Skin of body (tissue), 2 donors: ENCODE measurements around the gene FUT8. TPM values are rescaled to one million over a fixed set of nuclear protein-coding genes. Genes with fewer than 3 reads are reported as not detected.
A peak's percentile ranks its signal among the peaks of the same experiment; 100 is the strongest.
"Not testable (repeated sequence)": the region's sequence is repeated elsewhere in the genome, so short reads cannot be mapped to it uniquely, and the experiment has no call there.

Source experiments
- DNase-seq: peaks from one replicate; lab custom pipeline; 2025; lab: John Stamatoyannopoulos, UW
- total RNA-seq: library from RNA; depleted of rRNA; stranded (reverse); fragments of >200 nt; gene quantifications from one replicate; pipeline ENCODE4 v1.2.3, GENCODE V29; 2014

FUT8 gene
- total RNA-seq, 1 donor from 2014 or later, result 39.6 TPM

DNA sequence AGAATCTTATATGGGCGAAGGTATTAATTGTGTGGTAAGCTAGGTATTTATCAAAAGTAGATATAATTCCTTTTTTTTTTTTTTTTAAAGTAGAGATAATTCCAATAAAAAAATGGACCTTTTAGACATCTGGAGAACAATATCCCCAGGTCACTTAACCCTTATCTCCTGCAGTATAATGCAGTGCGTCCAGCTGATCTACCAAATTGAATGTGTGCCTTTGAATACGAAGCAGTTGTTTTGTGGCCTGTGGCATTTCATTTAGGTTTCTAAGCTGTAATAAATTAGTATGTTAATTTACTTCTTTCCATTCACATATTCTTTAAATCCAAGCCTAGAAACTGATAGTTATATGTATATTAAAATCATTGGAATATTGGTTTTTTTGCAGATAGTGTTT is 3.1 kb downstream of the FUT8 start:
- DNase-seq, result no peak

DNA sequence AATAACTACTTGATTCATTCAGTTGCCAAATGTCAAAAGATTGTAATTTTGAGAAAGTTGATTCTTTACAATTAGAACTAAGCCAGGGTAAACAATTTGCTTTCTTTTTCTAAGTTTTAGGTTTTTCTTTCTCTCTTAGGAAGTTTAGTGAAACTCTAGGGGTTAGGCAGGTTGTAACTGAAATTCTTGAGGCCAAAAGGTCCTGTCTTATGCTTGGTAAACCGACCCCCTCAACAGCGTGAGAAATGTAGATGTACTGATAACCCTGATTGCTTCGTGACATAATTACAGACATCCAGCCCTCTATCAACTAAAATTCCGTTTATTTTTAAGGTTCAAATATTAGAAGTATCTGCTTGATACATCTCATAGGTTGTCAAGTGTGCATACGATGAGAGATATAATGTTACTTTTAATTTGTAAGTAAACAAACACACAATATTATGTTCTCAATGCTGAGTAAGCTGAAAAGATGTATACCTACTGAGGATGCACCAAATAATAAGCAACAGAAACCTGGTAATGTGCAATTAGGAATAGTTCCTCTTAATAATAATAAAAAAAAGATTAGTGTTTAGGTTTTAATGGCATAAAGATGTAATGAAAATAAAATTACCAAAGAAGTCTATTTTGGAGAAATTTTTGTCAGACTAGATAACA is 7.2 kb downstream of the FUT8 start:
- DNase-seq, result no peak

DNA sequence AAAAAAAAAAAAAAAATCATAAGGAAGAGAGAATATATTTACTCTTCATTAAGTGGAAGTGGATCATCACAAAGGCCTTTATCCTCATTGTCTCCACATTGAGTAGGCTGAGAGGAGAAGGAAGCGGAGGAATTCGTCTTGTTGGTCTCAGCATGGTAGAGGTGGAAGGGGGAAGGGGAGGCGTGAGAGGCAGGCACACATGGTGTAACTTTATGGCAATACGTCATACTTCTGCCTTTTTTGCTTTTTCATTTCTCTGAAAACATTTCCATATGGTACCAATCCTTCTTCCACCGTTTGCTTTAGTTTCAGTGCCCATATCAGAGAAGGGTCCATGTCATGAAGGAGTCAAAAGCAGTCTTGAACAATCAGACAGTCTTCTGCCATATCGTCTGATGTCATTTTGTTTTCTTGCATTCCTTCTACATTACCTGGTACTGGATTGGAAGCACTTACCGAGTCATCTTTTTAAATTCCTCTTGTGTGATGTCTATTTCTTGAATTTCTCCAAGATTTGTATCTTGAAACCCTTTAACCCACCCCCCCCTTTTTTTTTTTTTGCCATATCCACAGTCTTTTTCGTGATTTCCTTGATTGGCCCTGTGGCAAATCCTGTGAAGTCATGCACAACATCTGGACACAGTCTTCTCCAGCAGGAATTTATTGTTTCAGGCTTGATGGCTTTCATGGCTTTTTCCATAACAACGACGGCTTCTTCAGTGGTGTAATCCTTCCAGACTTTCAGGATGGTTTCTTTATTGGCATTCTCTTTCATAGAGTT is 8.9 kb downstream of the FUT8 start:
- DNase-seq, result peak; percentile 68

DNA sequence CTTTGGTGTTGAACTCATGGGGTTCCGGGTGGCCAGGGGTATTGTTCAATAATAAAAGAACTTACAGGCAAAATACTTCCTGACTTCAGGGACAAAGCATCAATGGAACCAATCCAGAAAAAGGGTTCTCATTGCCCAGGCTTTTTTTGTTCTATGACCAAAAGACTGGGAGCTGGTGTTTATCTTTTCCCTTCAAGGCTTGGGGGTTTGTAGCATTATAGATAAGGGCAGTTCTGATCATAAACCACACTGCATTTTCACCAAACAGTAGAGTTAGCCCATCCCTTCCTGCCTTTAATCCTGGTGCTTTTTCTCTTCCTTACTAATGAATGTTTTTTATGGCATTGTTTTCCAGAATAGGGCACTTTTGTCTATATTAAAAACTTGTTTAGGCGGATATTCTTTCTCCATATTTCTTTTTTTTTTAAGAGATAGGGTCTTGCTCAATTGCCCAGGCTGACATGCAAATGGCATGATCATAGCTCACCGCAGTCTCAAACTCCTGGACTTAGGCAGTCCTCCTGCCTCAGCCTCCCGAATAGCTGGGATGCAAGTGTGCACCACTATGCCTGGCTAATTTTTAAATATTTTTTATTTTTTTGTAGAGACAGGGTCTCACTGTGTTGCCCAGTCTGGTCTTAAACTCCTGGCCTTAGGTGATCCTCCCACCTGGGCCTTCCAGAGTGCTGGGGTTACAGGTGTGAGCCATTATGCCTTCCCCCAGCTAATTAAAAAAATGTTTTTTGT is 9.7 kb downstream of the FUT8 start:
- DNase-seq, result no peak

DNA sequence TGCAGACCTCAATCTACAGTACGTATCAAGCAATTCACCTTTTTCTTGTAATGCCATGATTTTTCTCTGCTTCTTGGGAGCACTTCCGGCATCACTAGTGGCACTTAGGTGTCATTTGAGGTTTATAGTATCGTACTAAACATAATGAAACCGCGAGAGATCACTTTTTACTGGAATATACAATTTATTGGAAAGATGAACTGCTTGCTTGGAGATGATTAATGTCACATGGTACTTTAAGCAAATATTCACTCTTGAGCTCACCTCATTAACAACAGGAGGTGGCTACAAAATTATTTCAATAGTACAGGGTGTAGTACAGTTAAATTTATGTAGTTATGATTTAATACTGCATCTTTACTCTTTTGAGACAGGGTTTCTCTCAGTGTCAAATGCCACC is 11.5 kb downstream of the FUT8 start:
- DNase-seq, result no peak

DNA sequence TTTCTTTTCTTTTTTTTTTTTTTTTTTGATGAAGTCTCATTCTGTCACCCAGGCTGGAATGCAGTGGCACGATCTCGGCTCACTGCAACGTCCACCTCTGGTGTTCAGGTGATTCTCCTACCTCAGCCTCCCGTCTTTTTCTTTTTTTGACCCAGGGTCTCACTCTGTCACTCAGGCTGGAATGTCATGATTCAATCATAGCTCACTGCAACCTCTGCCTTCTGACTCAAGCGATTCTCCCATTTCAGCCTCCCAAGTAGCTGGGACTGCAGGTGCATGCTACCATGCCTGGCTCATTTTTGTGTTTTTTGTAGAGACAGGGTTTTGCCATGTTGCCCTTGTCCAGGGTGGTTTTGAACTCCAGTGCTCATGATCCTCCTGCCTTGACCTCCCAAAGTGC is 12.0 kb downstream of the FUT8 start:
- DNase-seq, result no peak

DNA sequence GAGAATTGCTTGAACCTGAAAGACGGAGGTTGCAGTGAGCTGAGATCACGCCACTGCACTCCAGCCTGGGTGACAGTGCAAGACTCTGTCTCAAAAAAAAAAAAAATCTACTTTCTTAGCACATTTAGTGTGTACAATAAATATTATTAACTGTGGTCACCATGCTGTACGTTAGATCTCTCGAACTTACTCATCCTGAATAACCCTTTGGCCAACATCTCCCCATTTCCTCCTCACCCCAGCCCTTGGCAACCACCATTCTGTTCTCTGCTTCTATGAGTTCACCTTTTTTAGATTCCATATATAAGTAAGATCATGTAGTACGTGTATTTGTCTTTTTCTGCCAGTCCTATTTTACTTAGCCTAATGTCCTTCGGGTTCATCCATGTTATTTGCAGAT is 13.4 kb downstream of the FUT8 start:
- no peak for DNase-seq

DNA sequence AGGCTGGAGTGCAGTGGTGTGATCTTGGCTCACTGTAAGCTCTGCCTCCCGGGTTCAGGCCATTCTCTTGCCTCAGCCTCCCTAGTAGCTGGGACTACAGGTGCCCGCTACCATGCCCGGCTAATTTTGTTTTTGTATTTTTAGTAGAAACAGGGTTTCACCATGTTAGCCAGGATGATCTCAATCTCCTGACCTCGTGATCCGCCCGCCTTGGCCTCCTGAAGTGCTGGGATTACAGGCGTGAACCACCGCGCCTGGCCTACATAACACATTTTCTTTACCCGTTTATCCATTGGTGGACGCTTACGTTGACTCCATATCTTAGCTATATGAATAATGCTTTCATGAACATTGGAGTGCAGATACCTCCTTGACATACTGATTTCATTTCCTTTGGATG is 14.4 kb downstream of the FUT8 start:
- DNase-seq, result not testable (repeated sequence)

DNA sequence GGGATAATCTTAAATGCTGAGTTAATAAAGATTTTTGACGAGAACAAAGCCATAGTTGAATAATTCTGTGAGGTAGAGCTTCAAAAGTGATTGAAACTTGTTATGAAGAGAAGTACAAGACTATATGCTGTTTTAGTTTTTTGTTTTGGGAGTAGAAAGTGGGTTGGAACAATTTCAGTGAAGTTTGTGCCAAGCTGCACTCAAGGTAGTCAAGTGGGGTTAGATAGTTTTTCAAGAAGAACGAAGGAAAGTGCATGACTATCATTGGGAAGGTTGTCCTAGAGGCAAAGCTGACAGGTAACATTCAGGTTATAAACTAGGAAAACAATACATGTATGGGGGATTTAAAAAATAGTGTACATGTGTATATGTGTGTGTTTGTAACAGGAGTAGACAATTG is 16.2 kb downstream of the FUT8 start:
- DNase-seq, result no peak

DNA sequence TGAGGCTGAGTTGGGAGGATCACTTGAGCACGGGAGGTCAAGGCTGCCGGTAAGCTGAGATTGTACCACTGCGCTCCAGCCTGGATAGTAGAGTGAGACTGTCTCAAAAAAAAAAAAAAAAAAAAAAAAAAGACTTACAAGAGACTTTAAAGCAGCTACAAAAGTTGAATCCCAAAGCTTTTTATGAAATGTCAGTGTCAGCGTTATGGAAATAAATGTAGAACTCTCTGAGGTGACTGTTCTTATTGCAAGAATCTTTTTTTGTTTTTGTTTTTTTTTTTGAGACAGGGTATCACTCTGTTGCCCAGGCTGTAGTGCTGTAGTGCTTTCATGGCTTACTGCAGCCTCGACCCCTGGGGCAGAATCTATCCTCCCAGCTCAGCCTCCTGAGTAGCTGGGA is 17.2 kb downstream of the FUT8 start:
- DNase-seq, result no peak

DNA sequence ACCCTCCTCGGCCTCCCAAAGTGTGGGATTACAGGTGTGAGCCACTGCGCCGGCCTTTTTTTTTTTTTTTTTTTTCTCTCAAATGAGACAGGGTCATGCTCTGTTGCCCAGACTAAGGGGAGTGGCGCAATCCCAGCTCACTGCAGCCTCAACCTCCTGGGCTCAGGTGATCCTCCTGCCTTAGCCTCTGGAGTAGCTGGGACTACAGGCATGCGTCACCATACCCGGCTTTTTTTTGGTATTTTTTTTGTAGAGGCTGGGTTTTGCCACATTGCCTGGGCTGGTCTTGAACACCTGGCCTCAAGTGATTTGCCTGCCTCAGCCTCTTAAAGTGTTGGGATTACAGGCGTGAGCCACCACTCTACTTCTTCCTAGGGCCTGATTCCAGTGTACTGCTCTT is 18.7 kb downstream of the FUT8 start:
- DNase-seq, result no peak

DNA sequence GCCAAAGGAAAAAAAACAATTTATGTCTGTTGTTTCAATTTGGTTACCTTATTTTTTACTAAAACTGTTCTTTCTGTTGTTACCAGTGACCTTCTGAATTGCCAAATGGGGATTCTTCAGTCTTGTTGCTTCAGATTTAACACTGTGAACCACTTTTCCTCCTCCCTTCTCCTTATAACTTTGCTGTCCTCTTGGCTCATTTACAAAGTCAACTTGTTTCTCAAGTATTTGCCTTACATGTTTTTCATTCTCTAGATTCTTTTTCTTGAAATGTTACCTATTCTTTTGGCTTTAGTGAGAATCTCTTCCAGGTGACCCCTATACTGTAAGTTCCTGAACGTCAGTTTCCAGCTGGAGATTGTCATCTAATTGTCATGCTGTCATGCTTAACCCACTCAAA is 19.4 kb downstream of the FUT8 start:
- no peak for DNase-seq

DNA sequence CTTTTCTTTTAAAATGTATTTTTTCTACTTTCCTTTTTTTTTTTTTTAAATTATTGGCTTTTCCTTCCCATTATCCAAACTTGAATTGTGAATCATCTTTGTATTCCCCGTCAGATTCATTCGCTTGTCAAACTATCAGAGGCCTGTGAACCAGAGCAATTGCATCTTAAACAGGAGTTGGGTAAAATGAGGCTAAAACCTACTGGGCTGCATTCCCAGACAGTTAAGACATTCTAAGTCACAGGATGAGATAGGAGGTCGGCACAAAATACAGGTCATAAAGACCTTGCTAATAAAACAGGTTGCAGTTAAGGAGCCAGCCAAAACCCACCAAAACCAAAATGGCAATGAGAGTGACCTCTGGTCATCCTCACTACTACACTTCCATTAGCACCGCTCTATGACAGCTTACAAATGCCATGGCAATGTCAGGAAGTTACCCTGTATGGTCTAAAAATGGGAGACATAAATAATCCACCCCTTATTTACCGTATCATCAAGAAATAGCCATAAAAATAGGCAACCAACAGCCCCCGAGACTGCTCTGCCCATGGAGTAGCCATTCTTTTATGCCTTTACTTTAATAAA is 19.9 kb downstream of the FUT8 start:
- DNase-seq, result no peak

DNA sequence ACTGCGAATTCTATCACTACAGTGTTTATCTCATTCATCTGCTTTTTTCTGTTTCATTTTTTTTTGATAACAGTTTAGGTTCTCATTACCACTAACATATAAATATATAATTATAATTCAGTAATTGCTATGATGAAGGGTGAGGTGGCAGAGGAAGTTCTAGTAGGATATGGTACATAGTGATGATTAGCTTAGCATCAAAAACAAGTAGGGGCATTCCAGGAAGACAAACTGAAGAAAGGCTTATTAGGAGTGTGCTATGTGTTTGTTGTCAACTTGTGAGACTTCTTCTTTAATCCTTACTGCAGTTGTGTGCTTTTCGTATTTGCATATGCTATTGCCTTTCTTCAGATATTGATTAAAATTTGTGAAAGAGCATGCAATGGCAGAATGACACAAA is 20.6 kb downstream of the FUT8 start:
- DNase-seq, result no peak

DNA sequence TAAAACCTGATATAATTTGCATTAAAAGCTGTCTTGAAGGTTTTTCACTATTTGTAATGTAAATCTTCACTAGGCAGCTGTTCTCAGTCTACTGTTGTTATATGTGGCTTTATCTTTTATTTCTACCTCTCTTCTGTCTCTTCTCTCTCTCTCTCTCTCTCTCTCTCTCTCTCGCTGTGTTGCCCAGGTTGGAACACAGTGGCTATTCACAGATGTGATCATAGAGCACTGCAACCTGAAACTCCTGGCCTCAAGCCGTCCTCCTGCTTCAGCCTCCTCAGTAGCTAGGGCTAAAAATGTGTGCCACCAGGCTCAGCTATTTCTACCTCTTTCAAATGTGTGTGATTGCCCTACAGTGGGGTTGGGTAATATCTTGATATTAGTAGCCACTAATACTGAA is 21.1 kb downstream of the FUT8 start:
- DNase-seq, result no peak

DNA sequence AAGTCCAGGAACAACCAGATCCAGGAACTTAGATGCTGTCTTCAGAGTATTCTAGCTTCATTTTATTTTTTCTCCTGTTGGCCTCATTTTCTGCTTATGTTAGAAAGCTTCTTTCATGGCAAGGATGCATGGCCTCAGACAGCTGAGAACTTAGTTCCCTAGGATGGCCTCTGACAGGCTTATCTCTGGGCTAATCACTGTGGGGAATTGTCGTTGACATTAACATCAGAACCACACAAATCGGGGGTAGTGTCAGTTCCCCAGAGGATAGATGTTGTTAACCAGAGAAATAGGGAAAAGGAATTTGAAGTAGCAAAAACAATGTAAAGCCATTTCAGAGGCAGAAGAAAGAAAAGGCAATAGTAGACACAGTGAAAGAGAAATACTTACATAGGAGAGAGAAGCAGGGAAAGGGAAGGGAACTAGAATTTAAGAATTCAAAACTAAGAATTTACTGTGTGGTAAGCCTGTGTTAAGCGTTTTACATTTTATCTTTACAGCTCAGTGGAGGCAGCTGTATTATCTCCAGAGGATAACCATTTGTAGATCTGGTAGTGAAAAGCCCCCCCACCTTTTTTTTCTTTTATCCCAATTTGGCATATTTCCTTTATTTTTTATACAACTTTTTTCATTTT is 21.8 kb downstream of the FUT8 start:
- DNase-seq, result no peak

DNA sequence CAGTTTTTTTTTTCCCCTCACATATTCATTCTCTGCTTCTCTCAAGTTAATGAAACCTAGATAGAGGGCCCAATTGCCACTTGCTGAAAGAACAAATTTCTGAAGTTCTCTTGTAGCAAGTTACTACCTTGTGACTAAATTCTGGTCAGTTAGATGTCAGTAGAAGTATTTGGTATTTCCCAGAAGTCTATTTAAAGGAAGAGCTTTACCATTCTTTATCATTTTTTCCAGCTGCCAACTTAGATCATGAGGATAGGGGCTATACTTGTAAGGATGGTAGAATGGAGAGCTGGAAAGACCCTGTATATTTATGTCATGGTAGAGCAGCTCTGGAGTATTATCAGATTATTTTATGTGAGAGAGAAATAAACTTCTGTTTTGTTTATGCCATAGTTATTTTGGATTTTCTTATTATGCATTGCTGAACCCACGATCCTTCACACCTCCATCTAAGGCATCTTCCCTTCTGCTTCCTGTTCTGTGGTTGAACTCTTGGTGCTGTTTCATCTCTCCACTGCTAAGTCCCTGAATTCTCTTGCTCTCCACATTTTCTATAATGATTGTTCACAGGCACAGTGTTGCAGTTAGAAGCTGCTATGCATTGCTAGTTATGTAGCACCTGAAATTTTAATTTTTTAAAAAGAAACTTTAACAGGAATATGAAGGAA is 25.9 kb downstream of the FUT8 start:
- no peak for DNase-seq

DNA sequence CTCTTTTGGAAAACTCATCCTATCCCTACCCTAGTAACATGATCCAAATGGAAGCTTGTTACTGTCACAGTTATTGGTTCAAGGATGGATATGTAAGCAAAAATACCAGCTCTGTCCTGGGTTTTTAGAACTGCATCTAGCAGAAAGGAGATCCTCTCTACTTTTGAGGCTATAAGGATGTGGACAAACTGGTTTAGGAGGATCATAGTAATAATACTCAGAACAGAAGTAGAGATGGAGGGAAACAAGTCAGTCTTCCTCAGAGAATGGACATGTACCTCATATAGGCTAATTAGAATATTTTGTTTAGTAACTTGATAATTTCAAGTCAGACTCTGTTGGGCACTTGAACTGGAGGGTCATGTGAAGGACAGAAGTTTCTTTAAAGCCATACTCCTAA is 26.6 kb downstream of the FUT8 start:
- DNase-seq, result no peak

DNA sequence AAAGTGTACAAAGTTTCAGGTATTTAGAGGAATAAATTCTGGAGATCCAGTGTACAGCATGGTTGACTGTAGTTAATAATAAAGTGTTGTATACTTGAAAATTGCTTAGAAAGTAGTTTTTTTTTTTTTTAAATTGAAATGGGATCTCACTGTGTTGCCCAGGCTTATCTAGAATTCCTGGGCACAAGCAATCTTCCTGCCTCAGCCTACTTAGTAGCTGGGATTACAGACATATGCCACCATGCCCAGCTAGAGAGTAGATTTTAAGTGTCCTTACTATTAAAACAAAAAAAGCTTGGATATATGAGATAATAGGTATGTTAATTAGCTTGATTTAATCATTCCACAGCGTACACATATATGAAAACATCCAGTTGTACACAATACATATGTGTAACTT is 27.7 kb downstream of the FUT8 start:
- no peak for DNase-seq

DNA sequence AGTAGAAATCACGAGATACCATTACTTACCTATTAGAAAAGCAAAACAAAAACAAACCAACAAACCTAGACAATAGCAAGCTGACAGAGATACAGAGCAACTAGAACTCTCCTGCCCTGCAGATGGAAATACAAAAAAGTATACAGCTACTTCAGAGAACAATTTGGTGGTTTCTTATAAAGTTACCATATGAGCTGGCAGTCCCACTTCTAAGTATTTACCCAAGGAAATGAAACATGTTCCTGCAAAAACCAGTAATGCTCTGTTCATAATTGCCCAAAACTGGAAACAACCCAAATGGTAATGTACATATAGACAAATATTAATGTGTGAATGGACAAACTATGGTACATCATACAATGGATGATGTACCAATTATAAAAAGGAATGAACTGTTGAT is 31.7 kb downstream of the FUT8 start:
- DNase-seq, result no peak

DNA sequence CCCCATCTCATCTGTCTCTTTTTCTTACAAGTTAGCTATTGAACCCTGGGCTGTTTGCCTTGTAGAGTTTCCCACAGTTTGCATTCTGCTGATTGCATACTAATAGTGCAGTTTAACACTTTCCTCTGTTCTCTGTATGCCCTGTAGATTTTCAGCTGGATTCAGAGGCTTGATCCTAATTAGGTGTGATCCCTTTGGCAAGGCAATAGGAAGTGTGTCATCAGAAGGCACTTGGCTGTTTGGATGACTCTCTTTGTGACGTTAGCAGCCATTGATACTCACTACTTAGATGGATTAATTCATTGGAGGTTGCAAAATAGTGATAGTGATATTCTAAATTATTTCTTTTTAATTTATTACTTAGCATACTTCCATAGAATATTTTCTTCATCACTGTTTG is 33.6 kb downstream of the FUT8 start:
- no peak for DNase-seq
